ENCODE results near the gene ULK3. TPM values are rescaled to one million over a fixed set of nuclear protein-coding genes. Genes with fewer than 3 reads are reported as not detected.

Gene ULK3
- total and polyA plus RNA-seq, 2 of the 4 experiments (the other 2 are of a cell fraction) = 11.8 to 22.7 TPM

- H3K4me2 ChIP-seq (ENCODE audit: low read depth, low read length) = no peak overlapping the region
- TF ChIP-seq RAD21 (IDR thresholded peaks at IDR 0.05; ENCODE audit: low read length) (no peak), CTCF (conservative IDR thresholded peaks at IDR 0.05; ENCODE audit: low read depth, low read length) (no peak), BHLHE40 (IDR thresholded peaks at IDR 0.05; ENCODE audit: low read depth, low read length) (peak; percentile 57)
- no peak overlapping the region for H3K18ac ChIP-seq (ENCODE audit: low read depth, low read length)
- dilution Hi-C loops (cut with HindIII; ENCODE audit: low sequenced_read_pairs, unreplicated experiment) (no loop called here), intact Hi-C loops (cut with micrococcal nuclease) (no loop called here), in situ Hi-C loops (cut with MboI; ENCODE audit: low sequenced_read_pairs) (no loop called here)
- peaks cover 72% of the 10 kb centered on the region for H4K20me1 ChIP-seq (ENCODE audit: insufficient read depth, low read length)
- no peak overlapping the region for H3K14ac ChIP-seq (replicated peaks; ENCODE audit: low read depth, low read length)
- ChIA-PET POLR2A (ENCODE audit: unreplicated experiment) (no interaction called here), CTCF (no interaction called here)
- no peak overlapping the region for H2BK20ac ChIP-seq (ENCODE audit: low read depth, low read length)
- H3K23ac ChIP-seq (ENCODE audit: low read depth, low read length) = peak overlapping the region; percentile 39; the same call in 1 of the 2 replicates
- peaks cover under 1% of the 10 kb centered on the region for H3K36me3 ChIP-seq (ENCODE audit: control insufficient read depth, insufficient read depth, low read length)
- no peak overlapping the region for H2BK5ac ChIP-seq (ENCODE audit: low read depth, low read length, poor library complexity, severe bottlenecking)
- peaks cover 12 to 75% of the 10 kb centered on the region in 2 experiments for H3K79me1 ChIP-seq (ENCODE audit: low read depth in 1 of 2, low read length in 2 of 2)
- H4K5ac ChIP-seq (ENCODE audit: low read depth, low read length) = no peak overlapping the region
- H3K9me3 ChIP-seq (ENCODE audit: control insufficient read depth, insufficient read depth, low read length) = no peaks in the 10 kb centered on the region
- H2AK9ac ChIP-seq (replicated peaks; ENCODE audit: low read depth, low read length, poor library complexity) = no peak overlapping the region
- H4K91ac ChIP-seq (ENCODE audit: insufficient read depth, low read depth, low read length) = no peak overlapping the region
- peak; percentile 55 for ATAC-seq (ENCODE audit: low read depth)
- peak; percentile 31 for DNase-seq
- peak overlapping the region; percentile 29; the same call in 1 of the 2 replicates for H3K9ac ChIP-seq (ENCODE audit: low read depth, low read length)
- no peak overlapping the region for H2AK5ac ChIP-seq (ENCODE audit: low read depth, low read length)
- H4K8ac ChIP-seq (ENCODE audit: low read depth in 2 of 2, low read length in 2 of 2) = no peak overlapping the region
- no peaks in the 10 kb centered on the region for H3K27me3 ChIP-seq (ENCODE audit: control insufficient read depth, insufficient read depth, low read length)
- H3K56ac ChIP-seq (ENCODE audit: extremely low read depth, insufficient read depth, low read length) = no peak overlapping the region
- no peak overlapping the region for H2AFZ ChIP-seq (replicated peaks; ENCODE audit: low read length, poor library complexity)
- no peak overlapping the region for H2BK15ac ChIP-seq (ENCODE audit: low read depth, low read length)
- no peak overlapping the region for H3K4me3 ChIP-seq (ENCODE audit: insufficient read depth, low read depth, low read length)
- no TSS peak for BruUV-seq (replicated peaks)
- peaks cover 7% of the 10 kb centered on the region for H3K4me1 ChIP-seq (ENCODE audit: control insufficient read depth, insufficient read depth, low read length)
- H3K27ac ChIP-seq (ENCODE audit: insufficient read depth, low read length) = no peak overlapping the region
- no peak overlapping the region for H3K4ac ChIP-seq (ENCODE audit: low read depth, low read length)
- H3K9me1 ChIP-seq (ENCODE audit: insufficient read depth, low read length) = peaks cover 28% of the 10 kb centered on the region
- no peak overlapping the region for H2BK120ac ChIP-seq (ENCODE audit: low read depth, low read length)
- 92% methylated on average over 5 of the region's 11 CpGs; no CpG with 5 or more reads in 1 of the 2 experiments for WGBS, 2 experiments (ENCODE audit: extremely low coverage in 2 of 2, insufficient read length in 1 of 2)
Measured at GRCh38 chr15:74863239-74864056, 20.5 kb upstream of the ULK3 start.

Data from IMR-90 (cell line).